Gastroesophageal sphincter (tissue), 3 donors: ENCODE measurements around the gene SHISA7.

Source experiments
- EP300 ChIP-seq: sonication (generic); formaldehyde crosslinking; IDR thresholded peaks from one replicate; pipeline ENCODE4 v1.6.1; 2017; ENCODE audit warnings: antibody characterized with exemption, mild to moderate bottlenecking
- POLR2A ChIP-seq, 2 donors: fragments of 450-650 bp; IDR thresholded peaks; one replicate each; pipeline ENCODE4 v1.6.1; 2017; ENCODE audit warnings: antibody characterized with exemption in 2 of 2, mild to moderate bottlenecking in 2 of 2, moderate library complexity in 1 of 2
- POLR2AphosphoS5 ChIP-seq: sonication (generic); formaldehyde crosslinking; IDR thresholded peaks from one replicate; pipeline ENCODE4 v1.6.1; 2017; ENCODE audit warnings: antibody characterized with exemption
- TF ChIP-seq, protein P1 (sequence below), 4 experiments: fragments of 200-600 bp in 2 of 4; fragments of 450-650 bp in 2 of 4; sonication (generic) in 1 of 4; IDR thresholded peaks; one replicate each; pipeline ENCODE4 v1.5.1; 2017 to 2019; ENCODE audit warnings: antibody characterized with exemption in 4 of 4, mild to moderate bottlenecking in 2 of 4, moderate library complexity in 2 of 4

DNA sequence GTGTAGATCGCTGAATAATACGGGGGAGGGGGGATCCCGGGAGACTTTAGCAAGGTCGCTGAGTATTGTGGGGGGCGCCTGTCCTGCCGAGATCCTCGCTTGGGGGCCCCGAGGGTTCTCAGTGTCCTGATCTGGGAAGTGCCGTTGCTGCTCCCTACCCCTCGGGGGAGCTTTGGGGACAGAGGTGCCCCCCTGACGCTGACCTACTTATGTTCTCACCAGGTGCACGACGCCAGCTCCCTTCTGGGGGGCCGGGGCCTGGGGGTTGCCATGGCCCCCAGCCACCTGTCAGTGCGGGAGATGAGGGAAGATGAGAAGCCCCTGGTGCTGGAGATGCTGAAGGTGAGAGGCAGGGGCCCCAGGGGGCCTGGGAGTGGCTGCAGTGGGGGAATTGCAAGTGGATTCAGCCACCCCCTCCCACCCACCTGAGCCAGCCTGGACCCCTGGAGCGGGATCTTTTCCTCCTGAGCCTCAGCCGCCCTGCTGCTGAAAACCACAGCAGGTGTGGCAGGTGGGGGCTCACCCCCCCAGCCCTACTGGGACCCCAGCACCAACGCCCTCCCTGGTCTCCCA, 42.4 kb upstream of the SHISA7 start:
- no peak for TF ChIP-seq POLR2AphosphoS5
- TF ChIP-seq, protein P1, sequence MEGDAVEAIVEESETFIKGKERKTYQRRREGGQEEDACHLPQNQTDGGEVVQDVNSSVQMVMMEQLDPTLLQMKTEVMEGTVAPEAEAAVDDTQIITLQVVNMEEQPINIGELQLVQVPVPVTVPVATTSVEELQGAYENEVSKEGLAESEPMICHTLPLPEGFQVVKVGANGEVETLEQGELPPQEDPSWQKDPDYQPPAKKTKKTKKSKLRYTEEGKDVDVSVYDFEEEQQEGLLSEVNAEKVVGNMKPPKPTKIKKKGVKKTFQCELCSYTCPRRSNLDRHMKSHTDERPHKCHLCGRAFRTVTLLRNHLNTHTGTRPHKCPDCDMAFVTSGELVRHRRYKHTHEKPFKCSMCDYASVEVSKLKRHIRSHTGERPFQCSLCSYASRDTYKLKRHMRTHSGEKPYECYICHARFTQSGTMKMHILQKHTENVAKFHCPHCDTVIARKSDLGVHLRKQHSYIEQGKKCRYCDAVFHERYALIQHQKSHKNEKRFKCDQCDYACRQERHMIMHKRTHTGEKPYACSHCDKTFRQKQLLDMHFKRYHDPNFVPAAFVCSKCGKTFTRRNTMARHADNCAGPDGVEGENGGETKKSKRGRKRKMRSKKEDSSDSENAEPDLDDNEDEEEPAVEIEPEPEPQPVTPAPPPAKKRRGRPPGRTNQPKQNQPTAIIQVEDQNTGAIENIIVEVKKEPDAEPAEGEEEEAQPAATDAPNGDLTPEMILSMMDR (IDR thresholded peaks at IDR 0.05): no peak
- no peak for TF ChIP-seq EP300
- TF ChIP-seq POLR2A (IDR thresholded peaks at IDR 0.05): no peak
